Measurements from ENCODE around the gene CCDC174.
"Not testable (repeated sequence)": the region's sequence is repeated elsewhere in the genome, so short reads cannot be mapped to it uniquely, and the experiment has no call there.

The CCDC174 gene
- total RNA-seq = 48.5 to 56.3 (median 50.0) reads per million in 4 donors

DNA sequence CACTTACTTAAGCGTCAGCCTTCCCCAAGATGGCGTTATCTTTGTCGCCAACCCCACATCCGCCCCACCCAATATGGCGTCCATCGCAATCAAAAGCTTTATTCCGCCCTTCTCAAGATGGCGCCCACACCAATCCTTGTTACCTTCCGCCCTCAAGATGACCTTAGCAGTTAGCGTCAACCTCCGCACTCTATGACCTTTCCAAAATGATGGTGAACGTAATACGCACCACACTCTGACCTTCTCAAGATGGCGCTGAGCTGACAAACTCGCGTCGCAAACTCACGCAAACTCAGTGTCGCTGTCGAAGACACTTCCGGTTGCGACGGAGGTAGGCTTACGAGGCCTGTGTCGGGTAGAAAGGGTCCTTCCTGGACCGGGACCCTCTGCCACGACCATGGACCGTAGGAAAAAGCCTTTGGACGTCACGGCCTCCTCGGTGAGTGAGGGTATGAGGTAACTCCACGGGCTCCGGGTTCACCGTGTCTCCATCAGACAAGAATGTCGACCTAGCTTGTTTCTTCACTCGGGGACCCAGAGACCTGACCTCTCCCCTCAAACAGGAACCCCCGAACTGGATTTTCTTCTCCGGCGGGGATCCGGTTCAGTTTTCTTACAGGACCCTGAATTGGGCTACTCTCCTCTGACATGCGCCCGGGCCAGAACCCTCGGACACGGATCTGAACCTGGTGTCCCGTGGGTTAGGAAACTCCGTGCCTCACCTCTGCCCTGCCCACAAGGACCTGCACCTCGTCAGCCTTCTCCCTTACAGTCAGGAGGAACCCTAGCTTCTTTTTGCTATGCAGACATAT lies at the start of gene CCDC174:
TSS of gene CCDC174 (plus strand) at position 323 of the 812 bp plus-strand sequence. CDS start at position 398, 75 bp downstream.
- peak; percentile 87 to 99 (median 94) for DNase-seq

DNA sequence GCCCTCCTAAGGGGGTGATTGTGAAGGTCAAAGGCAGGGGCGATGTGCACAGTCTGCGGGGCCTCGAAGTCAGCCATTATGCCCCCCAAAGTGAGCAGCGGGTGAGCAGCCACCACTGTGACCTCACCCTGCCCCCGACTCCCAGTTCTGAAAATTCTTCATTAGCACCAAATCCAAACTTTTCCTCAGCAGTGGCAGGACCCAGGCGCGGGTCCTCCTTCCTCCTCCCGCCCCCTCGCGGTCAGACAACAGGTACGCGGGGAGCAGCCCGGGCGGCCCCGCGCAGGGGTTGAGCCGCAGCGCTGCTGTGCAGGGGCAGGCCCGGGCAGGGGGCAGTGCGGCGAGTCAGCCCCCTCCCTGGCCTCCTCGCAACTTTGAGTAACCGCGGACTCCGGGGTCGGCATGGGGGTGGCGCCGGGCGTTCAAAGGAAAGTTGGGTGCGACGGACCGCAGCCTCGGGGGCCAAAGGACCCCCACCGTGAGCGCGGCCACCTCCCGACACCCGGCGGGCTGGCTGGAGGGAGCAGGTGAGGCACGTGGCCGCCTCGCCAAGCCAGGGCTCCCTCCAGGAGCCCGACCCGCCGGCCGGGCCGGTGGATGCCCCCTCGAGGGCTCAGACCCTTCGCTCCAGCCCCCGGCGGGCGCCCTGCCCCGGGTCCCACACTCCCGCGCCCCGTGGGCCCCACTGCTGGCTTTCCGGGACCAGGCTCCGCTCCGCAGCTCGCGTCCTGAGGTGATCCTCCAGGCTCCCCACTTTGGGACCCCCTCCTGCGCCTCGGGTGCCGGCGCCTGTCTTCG lies 49.4 kb upstream of the CCDC174 start:
- no peak for DNase-seq

DNA sequence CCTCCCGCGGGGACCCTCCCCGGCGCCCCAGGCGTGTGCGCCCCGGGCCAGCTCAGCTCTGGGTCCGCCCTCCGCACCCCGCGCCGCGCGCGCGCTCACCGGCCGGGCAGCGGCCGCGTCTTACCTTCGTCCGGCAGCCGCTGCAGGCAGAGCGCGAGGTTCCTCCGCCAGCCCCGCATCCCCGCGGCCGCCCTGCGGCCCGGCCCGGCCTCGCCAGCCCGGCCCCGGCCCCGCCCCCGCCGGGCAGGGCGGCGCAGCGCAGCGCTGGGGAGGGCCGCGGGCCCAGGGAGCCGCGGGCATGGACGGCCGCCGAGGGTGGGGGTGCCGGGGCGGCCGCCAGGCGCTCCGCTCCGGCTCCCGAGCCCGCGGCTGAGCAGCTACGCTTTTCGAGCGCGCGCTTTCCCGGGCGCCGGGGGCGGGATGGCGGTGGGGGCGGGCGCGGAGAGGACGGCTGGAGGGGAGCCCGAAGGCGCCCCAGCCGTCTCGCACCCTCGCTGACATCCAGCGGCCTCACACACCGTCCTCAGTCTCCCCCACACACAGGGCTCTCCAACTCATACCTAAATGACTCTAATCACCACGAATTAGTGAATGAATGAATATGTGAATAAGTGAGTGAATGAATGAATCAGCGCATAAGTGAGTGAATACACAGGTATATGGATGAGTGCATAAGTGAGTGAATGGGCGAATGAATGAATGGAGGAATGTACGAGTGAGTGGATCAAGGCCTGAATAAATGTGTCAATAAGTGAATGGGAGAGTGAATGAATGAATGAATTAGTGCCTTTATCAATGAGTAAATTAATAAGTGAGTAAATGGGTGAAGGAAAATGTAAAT lies 48.5 kb upstream of the CCDC174 start:
- no peak for DNase-seq

DNA sequence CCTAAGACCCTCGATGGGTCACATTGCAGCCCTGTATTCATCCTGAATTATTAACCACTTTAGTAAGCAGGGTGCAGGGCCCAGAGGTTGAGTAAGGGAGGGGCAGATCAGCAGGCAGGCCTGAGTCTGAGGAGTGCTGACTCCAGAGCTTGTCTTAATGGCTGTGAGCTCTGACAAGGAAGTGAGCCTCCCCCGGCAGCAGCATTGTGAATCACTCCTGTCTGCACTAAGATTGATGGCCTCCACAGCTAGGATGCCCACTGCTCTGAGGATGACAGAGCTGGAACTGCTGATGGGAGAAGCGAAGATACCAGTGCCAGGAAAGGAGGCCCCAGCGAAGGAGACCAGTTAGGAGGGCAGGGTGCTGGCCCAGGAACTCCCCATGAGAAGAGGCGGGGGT lies 46.5 kb upstream of the CCDC174 start:
- DNase-seq = no peak

DNA sequence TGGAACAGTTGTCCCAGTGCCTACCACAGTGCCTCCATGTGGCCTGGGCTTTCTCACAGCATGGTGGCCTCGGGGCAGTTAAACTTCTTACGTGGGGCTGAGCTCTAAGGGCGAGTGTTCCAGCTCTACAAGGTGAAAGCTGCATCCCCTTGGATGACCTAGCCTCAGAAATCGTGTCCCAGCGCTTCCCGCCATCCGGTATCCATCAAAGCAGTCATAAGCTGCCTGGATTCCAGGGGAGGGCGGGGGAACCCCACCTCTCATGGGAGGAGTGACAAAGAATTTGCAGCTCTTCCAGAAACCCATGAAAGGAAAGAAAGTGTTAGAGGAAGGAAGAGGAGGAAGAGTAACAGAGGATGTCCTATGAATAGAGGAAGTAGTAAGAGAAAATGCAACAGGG lies 45.8 kb upstream of the CCDC174 start:
- DNase-seq = no peak

DNA sequence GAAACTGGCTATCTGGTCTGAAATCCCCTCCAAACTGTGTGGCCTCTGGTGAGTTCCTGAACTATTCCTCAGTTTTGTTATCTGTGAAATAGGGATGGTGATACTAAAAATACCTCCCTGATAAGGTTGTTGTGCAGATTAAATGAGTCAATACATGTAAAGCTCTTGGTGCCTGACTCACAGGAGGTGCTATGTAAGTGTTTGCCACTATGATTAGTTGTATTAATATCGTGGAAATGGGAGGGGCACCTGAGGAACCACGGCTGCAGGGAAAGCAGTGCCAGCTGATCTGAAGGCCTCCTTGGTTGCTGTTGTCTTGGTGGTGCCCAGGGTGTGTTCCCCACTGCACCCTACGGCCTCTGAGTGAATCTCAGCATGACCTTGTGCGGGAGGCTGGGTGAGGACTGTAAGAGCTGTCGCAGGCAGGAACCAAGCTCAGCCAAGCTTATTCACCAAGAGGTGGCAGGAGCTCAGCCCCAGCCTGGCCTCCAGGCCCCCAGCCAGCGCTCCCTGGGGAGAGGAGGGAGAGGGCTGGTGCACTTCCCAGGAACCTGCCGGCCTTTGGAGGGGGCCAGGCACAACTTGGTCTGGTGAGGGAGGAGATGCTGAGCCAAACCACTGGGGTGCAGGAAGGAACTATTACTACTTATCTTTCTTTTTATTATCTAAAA lies 44.8 kb upstream of the CCDC174 start:
- DNase-seq = no peak

DNA sequence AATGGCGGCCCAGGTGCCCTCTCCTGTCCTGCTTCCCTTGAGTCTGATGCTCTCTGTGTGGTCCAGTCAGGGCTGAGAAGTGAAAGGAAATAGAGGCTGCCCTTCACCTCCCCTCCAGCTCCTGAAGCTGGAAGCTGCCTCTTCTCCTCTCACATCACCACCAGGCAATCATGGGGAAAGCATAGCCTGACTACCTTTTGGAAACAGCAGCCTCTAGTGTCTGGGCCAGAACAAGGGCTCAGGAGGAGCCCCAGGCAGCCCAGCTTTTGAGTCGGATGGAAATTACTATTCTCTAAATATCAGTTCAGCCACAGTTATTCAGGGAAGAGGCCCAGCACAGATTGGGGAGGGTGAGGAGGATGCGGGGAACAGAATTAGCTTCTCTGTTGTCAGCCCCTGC lies 43.3 kb upstream of the CCDC174 start:
- DNase-seq = no peak

DNA sequence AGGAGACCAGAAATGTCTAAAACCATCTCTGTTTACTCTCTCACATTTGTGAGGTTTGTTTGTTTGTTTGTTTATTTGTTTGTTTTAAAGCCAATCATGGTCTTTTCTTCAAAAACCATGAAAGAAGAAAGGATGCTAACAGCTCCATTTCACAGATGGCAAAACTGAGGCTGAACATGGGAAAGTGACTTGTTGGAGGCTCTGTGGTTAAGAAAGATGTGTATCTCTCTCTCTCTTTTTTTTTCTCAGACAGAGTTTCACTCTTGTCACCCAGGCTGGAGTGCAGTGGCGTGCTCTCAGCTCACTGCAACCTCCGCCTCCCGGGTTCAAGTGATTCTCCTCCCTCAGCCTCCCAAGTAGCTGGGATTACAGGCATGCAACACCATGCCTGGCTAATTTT lies 42.5 kb upstream of the CCDC174 start:
- not testable (repeated sequence) for DNase-seq

DNA sequence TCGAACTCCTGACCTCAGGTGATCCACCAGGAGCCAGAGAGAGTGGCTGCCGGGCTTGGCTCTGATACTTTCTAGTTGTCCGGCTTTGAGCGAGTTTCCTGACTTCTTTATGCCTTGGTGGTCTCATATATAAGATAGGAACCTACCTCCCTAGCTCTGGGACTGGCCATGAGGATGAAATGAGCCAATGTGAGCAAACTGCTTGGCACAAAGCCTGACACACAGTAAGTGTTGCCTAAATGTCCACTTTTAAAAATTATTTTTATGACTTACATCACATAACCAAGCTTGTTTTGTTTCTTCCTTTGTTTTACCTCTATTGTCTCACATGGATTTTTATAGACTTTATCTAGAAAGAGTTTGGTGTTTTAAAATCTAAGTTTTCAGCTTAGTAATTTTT lies 42.1 kb upstream of the CCDC174 start:
- DNase-seq = no peak

DNA sequence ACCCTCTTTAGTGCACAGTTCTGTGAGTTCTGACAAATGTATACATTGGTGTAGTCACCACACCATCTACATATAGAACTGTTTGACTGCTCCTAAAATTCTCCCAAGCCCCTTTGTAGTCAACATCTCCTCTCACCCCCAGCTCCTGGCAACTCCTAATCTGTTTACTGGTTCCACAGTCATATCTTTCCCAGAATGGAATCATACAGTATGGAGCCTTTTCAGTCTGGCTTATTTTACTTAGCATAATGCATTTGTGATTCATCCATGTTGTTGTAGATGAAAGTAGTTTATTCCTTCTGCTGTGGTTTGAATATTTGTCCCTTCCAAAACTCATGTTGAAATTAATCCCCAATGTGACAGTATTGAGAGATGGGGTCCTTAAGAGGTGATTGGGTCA lies 41.6 kb upstream of the CCDC174 start:
- DNase-seq = no peak

DNA sequence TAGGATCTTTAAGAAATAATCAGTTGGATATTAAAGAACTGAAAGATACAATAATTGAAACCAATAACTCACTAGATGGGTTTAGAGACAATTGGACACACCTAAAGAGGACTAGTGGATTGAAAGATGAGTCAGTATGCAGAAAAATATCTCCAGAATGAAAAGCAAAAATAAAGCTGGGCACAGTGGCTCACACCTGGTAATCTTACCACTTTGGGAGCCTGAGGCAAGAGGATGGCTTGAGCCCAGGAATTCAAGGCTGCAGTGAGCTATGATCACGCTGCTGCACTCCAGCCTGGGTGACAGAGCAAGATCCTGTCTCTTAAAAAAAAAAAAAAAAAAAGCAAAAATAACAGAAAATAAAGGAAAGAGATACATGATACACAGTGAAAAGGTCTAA lies 37.4 kb upstream of the CCDC174 start:
- no peak for DNase-seq

DNA sequence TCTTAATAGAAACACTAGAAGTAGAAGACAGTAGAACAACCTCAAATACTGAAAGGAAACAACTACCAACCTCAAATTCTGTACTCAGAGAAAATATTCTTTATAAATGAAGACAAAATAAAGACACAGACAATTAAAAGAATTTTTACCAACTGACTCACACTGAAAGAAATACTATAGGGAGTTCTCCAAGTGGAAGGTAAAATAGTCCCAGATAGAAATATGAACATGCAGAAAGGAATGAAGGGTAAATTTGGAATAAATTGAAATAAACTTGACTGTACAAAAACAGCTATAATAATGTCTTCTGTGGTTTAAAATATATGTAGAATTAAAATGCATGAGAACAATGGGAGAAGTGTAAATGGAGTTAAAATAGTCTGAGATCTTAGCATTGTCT lies 36.7 kb upstream of the CCDC174 start:
- no peak for DNase-seq

DNA sequence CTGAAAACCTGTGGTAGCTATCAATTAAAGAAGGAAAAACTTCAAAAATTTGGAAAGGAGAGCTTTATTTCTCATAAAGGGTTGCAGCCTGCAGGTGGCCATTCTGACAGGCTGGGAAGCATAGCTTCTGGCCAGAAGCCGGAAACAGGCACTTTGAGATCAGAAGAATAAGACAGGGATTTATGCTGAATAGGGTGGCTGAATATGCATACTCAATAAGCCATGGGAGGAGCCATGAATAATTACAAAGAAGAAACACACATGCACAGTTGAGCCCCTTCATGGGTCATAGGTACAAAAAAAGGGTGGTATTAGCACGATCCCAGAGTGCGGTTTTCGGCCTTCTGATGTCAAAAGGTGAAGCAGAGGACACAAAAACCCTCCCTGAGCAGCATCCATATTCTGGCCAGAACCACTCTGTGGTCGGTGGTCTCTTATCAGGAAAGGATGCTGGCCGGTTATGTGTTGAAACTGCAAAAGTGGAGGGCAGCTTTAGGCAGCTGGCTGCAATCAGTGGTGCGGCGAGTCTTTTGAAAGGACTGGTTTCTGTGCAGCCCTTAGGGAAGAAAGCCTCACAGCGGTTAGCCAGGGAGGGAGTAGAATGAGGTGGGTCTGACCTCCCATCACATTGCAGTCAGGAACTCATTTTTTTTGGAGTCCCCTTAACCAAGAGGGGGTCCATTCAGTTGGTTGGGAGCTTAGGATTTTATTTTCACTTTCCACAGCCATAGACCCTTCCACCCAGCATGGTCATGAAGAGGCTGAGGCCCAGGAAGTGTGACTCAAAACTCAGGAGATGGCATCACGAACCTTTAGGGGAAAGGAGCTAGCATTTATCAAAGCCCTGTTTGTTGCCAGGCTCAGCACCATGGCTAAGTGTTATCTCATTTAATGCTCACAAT lies 34.7 kb upstream of the CCDC174 start:
- DNase-seq = peak in 1 of 5 donors; percentile 39

DNA sequence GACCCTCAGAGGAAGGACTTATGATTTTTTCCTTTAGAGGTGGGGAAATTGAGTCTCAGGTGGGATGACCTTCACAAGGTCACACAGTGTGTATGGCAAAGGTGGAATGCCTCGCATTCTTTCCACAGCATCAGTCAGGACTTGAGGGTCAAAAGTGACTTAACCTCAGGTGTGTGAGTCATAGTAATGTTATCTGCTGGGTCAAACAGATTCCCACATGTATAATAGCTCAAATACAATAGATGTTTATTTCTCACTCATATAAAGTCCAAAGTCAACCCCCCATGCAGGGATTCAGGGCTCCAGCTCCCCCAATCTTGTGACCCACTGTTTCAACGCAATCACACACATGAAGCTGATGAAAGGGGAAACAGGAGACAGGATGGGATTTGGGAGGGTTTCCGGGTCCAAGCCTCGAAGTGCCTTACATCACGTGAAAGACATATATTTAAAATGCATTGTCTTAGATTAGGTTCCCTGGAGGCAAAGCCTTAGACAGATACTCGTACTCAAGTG lies 34.0 kb upstream of the CCDC174 start:
- DNase-seq = no peak

DNA sequence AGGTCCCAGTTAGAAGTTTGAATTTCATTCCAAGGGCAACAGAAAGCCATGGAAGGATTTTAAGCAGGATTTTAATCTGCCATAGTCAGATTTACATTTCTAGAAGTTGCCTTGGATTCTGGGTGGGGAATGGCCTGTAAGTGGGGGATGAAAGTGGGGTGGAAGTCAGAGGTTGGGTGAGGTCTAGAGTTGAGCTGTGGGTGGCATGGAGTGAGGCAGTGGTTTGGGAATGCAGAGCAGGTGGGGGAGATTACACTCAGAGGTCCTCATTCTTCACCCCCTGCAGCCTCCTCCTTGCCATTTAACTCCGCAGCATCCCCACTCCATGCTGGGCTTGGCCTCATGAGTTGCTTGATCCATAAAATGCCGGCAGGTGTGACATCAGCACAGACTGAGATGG lies 32.0 kb upstream of the CCDC174 start:
- no peak for DNase-seq

DNA sequence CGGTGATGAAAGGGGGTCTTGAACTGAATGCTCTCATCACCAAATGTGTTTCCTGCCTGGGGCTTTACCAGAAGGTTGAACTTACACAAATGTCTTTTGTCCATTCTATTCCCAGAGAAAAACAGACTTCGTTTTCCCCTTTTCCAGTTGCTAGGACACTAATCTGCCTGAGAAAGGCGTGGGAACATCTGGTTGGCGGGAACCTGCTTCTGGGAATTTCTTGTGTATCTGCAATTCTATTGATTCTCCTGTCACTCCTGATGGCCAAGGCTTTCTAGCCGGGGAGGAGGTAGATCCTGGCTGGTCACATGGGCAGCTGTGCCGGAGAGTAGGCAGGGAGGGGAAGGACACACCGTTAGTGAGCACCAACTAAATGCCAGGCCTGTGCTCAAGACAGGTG lies 31.1 kb upstream of the CCDC174 start:
- DNase-seq = no peak

DNA sequence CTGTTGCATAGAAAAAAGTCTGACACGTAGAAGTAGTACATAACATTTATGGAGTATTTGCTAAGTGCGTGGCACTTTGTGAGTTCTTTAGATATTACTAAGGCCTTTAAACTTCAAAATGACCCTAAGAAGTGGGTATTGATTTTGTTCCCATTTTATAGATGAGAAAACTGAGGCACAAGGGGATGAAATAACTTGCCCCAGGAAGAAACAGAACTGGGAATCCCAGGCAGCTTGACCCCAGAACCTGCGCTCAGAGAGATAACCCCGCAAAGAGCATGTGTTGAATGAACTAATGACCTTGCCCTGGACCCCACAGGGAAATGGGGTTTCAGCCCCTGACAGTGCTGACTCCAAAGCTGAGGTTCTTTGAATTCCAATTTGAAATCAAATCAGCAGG lies 30.5 kb upstream of the CCDC174 start:
- DNase-seq = no peak

DNA sequence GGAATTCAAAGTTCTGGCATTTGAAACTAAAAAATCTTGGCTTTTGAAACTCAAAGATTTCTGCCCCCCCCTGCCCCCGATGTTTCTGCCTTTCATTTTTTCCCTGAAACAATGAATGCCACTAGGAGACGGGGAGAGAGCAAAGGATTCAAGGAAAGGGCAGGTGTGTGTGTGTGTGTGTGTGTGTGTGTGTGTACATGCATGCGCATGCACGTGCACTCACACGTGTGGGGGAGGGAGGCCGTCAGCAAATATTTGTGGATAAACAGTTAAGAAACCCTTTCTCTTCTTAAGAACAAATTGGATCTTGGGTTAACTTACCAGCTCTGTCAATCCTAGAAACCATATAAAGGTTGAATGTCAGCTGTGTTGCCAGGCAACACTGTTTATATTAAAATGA lies 29.2 kb upstream of the CCDC174 start:
- no peak for DNase-seq

DNA sequence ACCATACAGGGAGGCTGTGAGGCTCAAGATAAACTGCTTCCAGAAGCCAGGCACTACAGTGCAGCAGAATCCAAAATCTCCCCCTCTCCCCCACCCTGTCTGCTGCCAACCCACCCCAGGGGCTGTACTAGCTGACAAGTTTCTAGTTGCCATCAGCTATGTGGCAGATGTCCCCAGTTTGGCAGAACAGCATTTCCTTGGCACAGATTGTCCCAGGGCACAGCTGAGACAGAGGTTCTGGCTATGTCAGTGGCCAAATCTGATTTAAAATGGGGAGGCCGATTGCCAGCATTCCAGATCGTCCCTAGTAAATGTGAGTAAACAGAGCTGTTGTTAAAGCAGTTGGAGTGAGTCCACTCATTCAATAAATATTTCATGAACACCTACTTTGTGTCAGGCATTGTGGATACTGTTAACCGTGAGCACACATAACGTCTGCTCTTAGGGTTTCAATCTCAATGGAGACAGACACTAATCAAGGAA lies 28.0 kb upstream of the CCDC174 start:
- DNase-seq = no peak

DNA sequence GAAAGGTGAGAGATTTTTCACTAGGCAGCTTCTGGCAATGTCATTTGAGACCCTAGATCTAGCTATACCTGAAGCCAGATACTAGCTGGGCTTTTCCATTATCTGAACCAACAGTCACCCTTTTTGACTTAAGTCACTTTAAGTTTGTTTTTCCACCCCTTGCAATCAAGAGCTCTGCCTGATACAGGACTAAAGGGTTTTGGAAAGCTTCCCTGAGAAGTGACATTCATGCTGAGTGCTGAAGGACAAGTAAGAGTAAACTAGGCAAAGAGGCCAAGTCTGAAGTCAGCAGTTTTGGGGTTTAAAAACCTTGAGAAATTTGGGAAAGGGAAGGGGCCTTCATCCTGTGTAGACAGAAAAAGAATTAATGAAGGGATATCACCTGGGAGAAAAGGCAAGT lies 27.1 kb upstream of the CCDC174 start:
- DNase-seq = no peak

DNA sequence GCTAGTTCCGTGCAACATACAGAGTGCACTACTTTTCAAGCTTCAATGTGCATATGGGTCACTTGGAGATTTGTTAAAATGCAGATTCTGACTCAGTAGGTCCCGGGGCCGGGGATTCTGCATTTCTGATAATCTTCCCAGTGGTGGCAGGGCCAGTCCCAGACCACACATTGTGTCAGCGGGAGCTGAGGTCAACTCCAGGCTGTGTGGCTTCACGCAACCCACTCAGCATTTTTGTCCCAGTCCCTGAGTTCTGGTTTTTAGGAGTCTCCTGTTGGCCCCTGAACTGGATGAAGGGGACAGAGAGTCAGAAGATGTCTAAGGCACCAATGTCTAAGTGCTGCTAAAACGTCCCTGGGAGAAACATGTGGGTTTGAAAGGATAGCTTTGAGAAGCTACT lies 26.1 kb upstream of the CCDC174 start:
- DNase-seq = no peak
